ENCODE data around the gene BOLA1.

Gene BOLA1

DNA sequence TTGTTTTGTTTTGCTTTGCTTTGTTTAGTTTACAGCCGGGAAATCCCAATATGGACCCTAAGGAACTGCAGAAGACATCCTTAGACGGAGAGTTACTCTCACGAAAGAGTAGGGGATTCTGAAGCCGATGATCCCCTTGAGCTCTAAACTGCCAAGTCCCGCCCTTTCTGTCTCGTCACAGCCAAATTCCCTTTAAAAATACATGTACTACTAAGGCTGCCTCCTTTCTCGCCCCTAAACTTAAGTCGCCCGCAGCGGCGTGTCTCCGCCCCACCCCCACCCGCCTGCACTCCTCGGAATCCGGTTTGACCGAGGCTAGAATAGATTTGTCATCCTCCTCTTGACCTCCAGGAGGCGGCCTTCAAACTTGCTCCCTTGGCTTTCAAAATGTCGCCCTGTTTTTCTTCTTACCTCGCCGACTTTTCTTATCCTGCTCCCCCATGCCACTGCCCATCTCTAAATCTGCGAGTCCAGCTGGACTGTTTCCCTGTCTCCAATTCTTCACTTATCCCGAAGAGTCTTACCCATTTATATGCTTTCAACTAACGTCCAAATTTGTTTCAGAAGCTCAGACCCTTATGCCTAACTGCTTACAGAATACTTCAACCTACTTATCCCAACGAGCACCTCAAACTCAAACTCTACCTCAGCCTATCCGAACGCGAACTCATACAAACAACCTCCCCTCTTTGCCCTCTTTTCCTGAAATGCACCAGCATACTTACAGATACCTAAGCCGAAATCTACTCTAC is 10.9 kb upstream of the BOLA1 start:
- peak overlapping the region; percentile 87 for H3K9ac ChIP-seq (ENCODE audit: low read length)
- no peaks in the 10 kb centered on the region for H3K9me3 ChIP-seq (ENCODE audit: low read length)
- H3K27ac ChIP-seq (ENCODE audit: low read depth, low read length), result peak overlapping the region; percentile 98
- no peaks in the 10 kb centered on the region for H3K36me3 ChIP-seq (ENCODE audit: insufficient read depth, low read length)
- H3K4me1 ChIP-seq (ENCODE audit: insufficient read depth, low read length), result peaks cover 15% of the 10 kb centered on the region
- H3K4me3 ChIP-seq (ENCODE audit: low read depth in 1 of 2, low read length in 2 of 2), result peak overlapping the region; percentile 48 to 95
- H3K27me3 ChIP-seq (ENCODE audit: control insufficient read depth in 1 of 2, insufficient read depth in 2 of 2, low read length in 2 of 2), result no peaks in the 10 kb centered on the region

DNA sequence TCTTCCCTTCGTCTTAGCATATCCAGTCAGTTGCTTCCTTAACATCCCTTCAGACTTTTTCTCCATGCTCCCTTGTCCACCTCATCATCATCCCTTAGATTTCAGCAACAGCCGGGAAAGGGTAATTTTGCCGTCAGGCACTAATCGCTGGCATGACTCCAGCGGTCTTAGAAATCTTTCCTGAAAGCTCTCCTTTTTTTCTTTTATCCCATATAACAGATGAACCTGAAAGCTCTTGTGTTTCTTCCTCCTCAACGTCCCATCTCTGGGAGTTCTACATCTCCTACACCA is 10.4 kb upstream of the BOLA1 start:
- Histone ChIP-seq H3K4me1 (ENCODE audit: insufficient read depth, low read length) (peaks cover 9% of the 10 kb centered on the region), H3K27me3 (ENCODE audit: control insufficient read depth in 1 of 2, insufficient read depth in 2 of 2, low read length in 2 of 2) (no peaks in the 10 kb centered on the region), H3K9me3 (ENCODE audit: low read length) (no peaks in the 10 kb centered on the region), H3K9ac (ENCODE audit: low read length) (peak overlapping the region; percentile 87), H3K4me3 (ENCODE audit: low read depth in 1 of 2, low read length in 2 of 2) (peak overlapping the region; percentile 48 to 95), H3K36me3 (ENCODE audit: insufficient read depth, low read length) (no peaks in the 10 kb centered on the region), H3K27ac (ENCODE audit: low read depth, low read length) (peak overlapping the region; percentile 98)

- no peak overlapping the region for H3K27ac ChIP-seq (ENCODE audit: low read depth, low read length)
- H3K9ac ChIP-seq (ENCODE audit: low read length), result no peak overlapping the region
- no peaks in the 10 kb centered on the region for H3K27me3 ChIP-seq (ENCODE audit: control insufficient read depth in 1 of 2, insufficient read depth in 2 of 2, low read length in 2 of 2)
- H3K4me1 ChIP-seq (ENCODE audit: insufficient read depth, low read length), result peaks cover 7% of the 10 kb centered on the region
- no peaks in the 10 kb centered on the region for H3K36me3 ChIP-seq (ENCODE audit: insufficient read depth, low read length)
- H3K9me3 ChIP-seq (ENCODE audit: low read length), result no peaks in the 10 kb centered on the region
- no peak overlapping the region for H3K4me3 ChIP-seq (ENCODE audit: low read depth in 1 of 2, low read length in 2 of 2)
These were observed 2.8 kb upstream of the BOLA1 start for GRCh38 chr1:149896575-149896974.

DNA sequence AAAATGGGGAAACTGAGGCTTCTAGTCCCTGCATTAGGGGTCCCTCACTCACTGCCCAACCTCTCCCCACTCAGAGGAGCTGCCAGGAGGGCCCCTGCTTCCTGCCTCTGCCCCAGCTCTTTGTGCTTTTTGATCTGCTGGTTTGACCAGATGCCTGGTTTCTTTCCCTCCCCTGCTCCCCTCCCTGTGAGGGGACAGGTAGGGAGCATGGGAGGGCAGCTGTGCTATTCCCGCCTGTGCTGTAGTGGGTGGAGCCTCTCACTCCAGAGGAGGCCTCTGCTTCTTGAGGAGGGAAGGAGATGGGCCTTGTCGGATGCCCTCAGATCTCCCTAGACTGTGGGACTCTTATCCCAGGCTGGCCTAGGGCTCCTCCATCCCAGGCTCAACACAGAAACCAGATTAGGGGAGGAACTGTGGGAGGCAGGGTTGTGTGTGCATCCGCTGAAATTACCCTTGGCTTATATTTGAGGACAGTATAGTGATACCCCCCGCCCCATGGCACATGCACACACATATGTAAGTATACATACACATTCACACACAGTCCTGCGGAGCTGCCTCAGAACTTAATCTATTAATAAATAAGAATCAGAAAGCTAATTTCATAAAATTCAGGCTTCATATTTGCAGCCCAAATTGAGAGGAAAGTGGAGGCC is 4.6 kb downstream of the BOLA1 start:
- H3K27ac ChIP-seq (ENCODE audit: low read depth, low read length), result no peak overlapping the region
- H3K4me3 ChIP-seq (ENCODE audit: low read depth in 1 of 2, low read length in 2 of 2), result no peak overlapping the region
- H3K36me3 ChIP-seq (ENCODE audit: insufficient read depth, low read length), result peaks cover 17% of the 10 kb centered on the region
- peaks cover 7% of the 10 kb centered on the region for H3K4me1 ChIP-seq (ENCODE audit: insufficient read depth, low read length)
- no peaks in the 10 kb centered on the region for H3K9me3 ChIP-seq (ENCODE audit: low read length)
- H3K27me3 ChIP-seq (ENCODE audit: control insufficient read depth in 1 of 2, insufficient read depth in 2 of 2, low read length in 2 of 2), result no peaks in the 10 kb centered on the region
- no peak overlapping the region for H3K9ac ChIP-seq (ENCODE audit: low read length)

- no peaks in the 10 kb centered on the region for H3K27me3 ChIP-seq (ENCODE audit: control insufficient read depth in 1 of 2, insufficient read depth in 2 of 2, low read length in 2 of 2)
- H3K36me3 ChIP-seq (ENCODE audit: insufficient read depth, low read length), result peaks cover 19% of the 10 kb centered on the region
- H3K9ac ChIP-seq (ENCODE audit: low read length), result no peak overlapping the region
- H3K4me1 ChIP-seq (ENCODE audit: insufficient read depth, low read length), result no peaks in the 10 kb centered on the region
- no peak overlapping the region for H3K4me3 ChIP-seq (ENCODE audit: low read depth in 1 of 2, low read length in 2 of 2)
- H3K27ac ChIP-seq (ENCODE audit: low read depth, low read length), result no peak overlapping the region
- H3K9me3 ChIP-seq (ENCODE audit: low read length), result no peaks in the 10 kb centered on the region
These were observed 7.3 kb downstream of the BOLA1 start for GRCh38 chr1:149906570-149907075.

DNA sequence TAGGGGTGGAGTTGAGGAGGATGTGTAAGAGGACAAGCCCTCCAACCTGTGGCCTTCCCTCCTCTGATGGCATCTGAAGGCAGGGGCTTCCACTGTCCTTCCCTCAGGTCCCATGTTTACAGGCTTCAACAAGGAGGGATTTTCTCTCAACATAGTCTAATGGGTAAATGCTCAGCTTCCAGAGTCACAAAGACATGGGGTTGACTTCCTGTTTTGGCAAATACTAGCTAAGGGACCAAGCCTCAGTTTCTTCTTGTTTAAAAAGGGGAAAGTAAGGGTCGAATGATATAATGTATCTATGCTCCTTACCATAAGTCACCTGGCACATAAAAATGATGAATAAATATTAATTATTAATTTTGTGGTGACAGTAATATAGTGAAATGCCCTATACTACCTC is 15.2 kb downstream of the BOLA1 start:
- no peak overlapping the region for H3K27ac ChIP-seq (ENCODE audit: low read depth, low read length)
- no peaks in the 10 kb centered on the region for H3K9me3 ChIP-seq (ENCODE audit: low read length)
- H3K4me3 ChIP-seq (ENCODE audit: low read depth in 1 of 2, low read length in 2 of 2), result no peak overlapping the region

GRCh38 chr1:149915429-149916192 is 16.2 kb downstream of the BOLA1 start:
- H3K9ac ChIP-seq (ENCODE audit: low read length), result no peak overlapping the region
- no peaks in the 10 kb centered on the region for H3K9me3 ChIP-seq (ENCODE audit: low read length)
- no peak overlapping the region for H3K4me3 ChIP-seq (ENCODE audit: low read depth in 1 of 2, low read length in 2 of 2)
- no peaks in the 10 kb centered on the region for H3K27me3 ChIP-seq (ENCODE audit: control insufficient read depth in 1 of 2, insufficient read depth in 2 of 2, low read length in 2 of 2)
- H3K4me1 ChIP-seq (ENCODE audit: insufficient read depth, low read length), result peaks cover 22% of the 10 kb centered on the region
- H3K36me3 ChIP-seq (ENCODE audit: insufficient read depth, low read length), result peaks cover 8% of the 10 kb centered on the region
- H3K27ac ChIP-seq (ENCODE audit: low read depth, low read length), result no peak overlapping the region

More for the DNA sequence above, 15.2 kb downstream of the BOLA1 start:
- Histone ChIP-seq H3K4me1 (ENCODE audit: insufficient read depth, low read length) (peaks cover 22% of the 10 kb centered on the region), H3K9ac (ENCODE audit: low read length) (no peak overlapping the region), H3K27me3 (ENCODE audit: control insufficient read depth in 1 of 2, insufficient read depth in 2 of 2, low read length in 2 of 2) (no peaks in the 10 kb centered on the region), H3K36me3 (ENCODE audit: insufficient read depth, low read length) (peaks cover 8% of the 10 kb centered on the region)

DNA sequence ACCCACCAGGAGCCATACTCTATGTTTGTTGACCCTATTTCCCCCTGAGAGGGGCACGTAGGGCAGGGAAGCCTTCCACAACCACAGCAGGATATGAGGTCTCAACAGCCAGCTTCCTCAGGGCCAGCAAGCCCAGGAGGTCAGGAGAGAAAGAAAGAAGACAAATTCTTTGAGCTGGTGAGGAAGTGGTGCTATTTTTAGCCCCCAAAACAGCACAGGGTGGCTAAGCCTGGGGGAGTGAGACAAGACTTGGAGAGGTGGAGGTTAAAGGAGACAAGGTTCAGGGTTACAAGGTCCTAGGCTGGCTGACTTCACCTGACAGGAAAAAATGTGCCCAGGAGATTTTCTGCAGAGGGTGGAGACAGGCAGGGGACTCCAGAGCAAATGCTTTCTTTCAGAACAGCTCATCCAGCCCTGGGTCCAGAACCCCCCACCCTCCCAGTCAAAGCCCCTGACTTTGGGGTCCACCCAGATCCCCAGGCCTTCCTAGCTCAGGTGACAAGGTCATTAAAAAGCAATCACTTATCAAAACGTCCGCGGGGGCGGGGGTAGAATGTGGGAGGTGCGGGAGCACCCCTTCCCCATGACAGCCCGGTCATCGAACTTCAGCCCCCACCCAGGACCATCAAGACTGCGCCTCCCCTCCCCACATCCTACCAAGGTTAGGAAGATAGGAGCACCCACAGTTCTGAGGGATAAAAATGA is 17.0 kb downstream of the BOLA1 start:
- Histone ChIP-seq H3K4me1 (ENCODE audit: insufficient read depth, low read length) (peaks cover 22% of the 10 kb centered on the region), H3K4me3 (ENCODE audit: low read depth in 1 of 2, low read length in 2 of 2) (peak overlapping the region in 1 of 2 donors; percentile 88), H3K9ac (ENCODE audit: low read length) (no peak overlapping the region), H3K27ac (ENCODE audit: low read depth, low read length) (no peak overlapping the region), H3K9me3 (ENCODE audit: low read length) (no peaks in the 10 kb centered on the region), H3K36me3 (ENCODE audit: insufficient read depth, low read length) (peaks cover 8% of the 10 kb centered on the region), H3K27me3 (ENCODE audit: control insufficient read depth in 1 of 2, insufficient read depth in 2 of 2, low read length in 2 of 2) (no peaks in the 10 kb centered on the region)

DNA sequence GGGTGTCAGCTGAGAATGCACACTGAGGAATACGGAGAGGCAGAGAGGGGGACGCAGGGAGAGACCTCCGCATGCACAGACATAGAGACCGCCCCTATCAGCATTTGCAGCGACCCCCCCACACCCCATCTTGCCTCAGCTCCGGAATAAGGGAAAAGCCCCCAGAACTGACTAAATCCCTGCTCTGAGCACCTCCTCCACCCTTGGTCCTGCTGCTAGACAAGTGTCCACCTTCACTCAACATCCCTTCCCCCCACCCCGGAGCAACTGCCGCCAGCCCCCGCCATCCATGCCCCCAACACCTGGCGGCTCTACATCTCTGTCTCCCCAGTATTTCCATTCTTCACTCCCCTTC is 17.5 kb downstream of the BOLA1 start:
- Histone ChIP-seq H3K27me3 (ENCODE audit: control insufficient read depth in 1 of 2, insufficient read depth in 2 of 2, low read length in 2 of 2) (no peaks in the 10 kb centered on the region), H3K4me1 (ENCODE audit: insufficient read depth, low read length) (peaks cover 22% of the 10 kb centered on the region), H3K4me3 (ENCODE audit: low read depth in 1 of 2, low read length in 2 of 2) (peak overlapping the region in 1 of 2 donors; percentile 88), H3K36me3 (ENCODE audit: insufficient read depth, low read length) (peaks cover 8% of the 10 kb centered on the region), H3K9ac (ENCODE audit: low read length) (no peak overlapping the region), H3K9me3 (ENCODE audit: low read length) (no peaks in the 10 kb centered on the region), H3K27ac (ENCODE audit: low read depth, low read length) (no peak overlapping the region)

DNA sequence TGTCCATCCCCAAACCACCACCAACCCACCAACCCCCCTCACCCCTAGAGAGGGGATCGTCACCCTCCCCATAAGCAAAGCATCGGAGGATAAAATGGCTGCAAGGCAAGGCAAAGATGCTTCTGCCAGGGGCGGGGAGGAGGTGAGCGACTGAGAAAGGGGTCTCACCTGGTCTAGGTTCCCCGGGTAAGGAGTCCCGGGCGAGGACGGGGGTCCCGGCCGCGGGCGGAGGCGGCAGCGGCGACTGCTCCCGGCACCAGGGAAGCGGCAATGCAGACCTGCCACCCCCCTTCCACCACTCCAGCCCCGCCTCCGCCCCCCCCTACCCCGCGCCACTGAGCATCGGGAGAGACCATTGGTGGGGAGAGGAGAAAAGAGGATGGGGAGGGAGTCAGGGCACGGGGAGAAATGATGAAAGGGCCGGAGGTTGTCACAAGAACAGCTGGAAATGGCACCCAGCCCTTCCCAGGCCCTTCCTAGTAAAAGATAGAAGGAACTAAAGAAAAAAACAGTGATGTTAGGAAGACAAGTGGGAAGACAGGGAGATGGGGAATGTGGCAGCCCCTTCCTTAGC is 18.3 kb downstream of the BOLA1 start, which contains the start of gene SV2A:
SV2A (minus strand) TSS at position 274 of the 574 bp plus-strand sequence. CDS start 4,004 bp downstream, outside the sequence.
- H3K9ac ChIP-seq (ENCODE audit: low read length), result peak within 1 kb of the TSS; percentile 53
- no peaks in the 10 kb centered on the region for H3K9me3 ChIP-seq (ENCODE audit: low read length)
- peaks cover 22% of the 10 kb centered on the region for H3K4me1 ChIP-seq (ENCODE audit: insufficient read depth, low read length)
- H3K4me3 ChIP-seq (ENCODE audit: low read depth in 1 of 2, low read length in 2 of 2), result peak within 1 kb of the TSS; percentile 47 to 88
- no peak within 1 kb of the TSS for H3K27ac ChIP-seq (ENCODE audit: low read depth, low read length)
- peaks cover 12% of the 10 kb centered on the region for H3K36me3 ChIP-seq (ENCODE audit: insufficient read depth, low read length)
- no peaks in the 10 kb centered on the region for H3K27me3 ChIP-seq (ENCODE audit: control insufficient read depth in 1 of 2, insufficient read depth in 2 of 2, low read length in 2 of 2)

DNA sequence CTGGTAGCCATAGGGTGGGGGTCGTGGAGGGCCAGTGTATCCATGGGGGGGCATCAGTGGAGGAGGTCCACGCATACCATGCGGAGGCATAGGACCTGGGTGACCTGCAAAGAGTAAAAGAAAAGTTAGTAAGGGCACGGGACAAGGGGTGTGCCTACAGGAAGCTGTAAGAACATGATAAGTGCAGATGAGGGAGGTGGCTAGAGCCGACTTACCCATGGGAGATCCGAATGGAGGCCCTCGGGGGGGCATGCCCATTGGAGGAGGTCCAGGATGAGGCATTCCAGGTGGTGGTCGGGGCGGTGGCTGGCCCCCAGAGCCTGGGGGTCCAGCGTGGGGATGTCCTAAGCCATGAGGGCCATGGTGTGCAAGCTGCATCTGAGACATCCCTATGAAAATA is 24.3 kb downstream of the BOLA1 start:
- Histone ChIP-seq H3K9me3 (ENCODE audit: low read length) (no peaks in the 10 kb centered on the region), H3K4me3 (ENCODE audit: low read depth in 1 of 2, low read length in 2 of 2) (no peak overlapping the region), H3K4me1 (ENCODE audit: insufficient read depth, low read length) (peaks cover 33% of the 10 kb centered on the region), H3K9ac (ENCODE audit: low read length) (no peak overlapping the region), H3K36me3 (ENCODE audit: insufficient read depth, low read length) (peaks cover 41% of the 10 kb centered on the region), H3K27me3 (ENCODE audit: control insufficient read depth in 1 of 2, insufficient read depth in 2 of 2, low read length in 2 of 2) (no peaks in the 10 kb centered on the region), H3K27ac (ENCODE audit: low read depth, low read length) (no peak overlapping the region)
